ENCODE measurements around the gene DNAI7.

The DNAI7 gene

DNA sequence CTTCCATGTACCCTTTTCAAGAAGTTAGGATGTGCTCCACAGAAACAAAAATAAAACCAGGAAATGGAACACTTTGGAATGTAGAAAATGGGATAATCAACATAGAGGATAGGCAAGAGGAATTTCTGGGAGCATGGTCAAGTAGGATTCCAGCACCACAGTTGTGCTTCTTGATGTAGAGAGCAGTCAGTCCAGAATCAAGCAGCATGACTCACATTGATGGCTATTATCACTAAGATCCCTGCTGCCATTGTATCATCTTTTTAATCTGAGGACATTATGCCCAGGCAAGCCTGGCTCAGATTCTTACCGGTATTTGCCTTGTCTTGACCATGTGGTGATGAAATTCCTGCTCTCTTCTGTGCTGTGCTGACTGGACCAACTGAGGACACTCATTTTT, 5.7 kb upstream of the DNAI7 start:
- H3K79me2 ChIP-seq (ENCODE audit: insufficient read depth, low read depth): no peaks in the 10 kb centered on the region; the same call in 1 of the 2 replicates
- no peak overlapping the region for H3K4me2 ChIP-seq
- H3K27me3 ChIP-seq (ENCODE audit: insufficient read depth, low read depth): no peaks in the 10 kb centered on the region
- no peaks in the 10 kb centered on the region for H4K20me1 ChIP-seq (ENCODE audit: insufficient read depth)
- no peak overlapping the region for H3K9ac ChIP-seq
- H3K4me1 ChIP-seq (ENCODE audit: low read depth, poor library complexity, severe bottlenecking): peaks cover 12% of the 10 kb centered on the region
- no peaks in the 10 kb centered on the region for H3K36me3 ChIP-seq (ENCODE audit: insufficient read depth)
- no peak for TF ChIP-seq CTCF (conservative IDR thresholded peaks at IDR 0.05; ENCODE audit: low read depth, low read length)
- H3K4me3 ChIP-seq (IDR thresholded peaks at IDR 0.05; ENCODE audit: insufficient read depth, low read depth, low read length): no peak overlapping the region
- no peak overlapping the region for H2AFZ ChIP-seq (ENCODE audit: low read depth)
- H3K27ac ChIP-seq: no peak overlapping the region

GRCh38 chr12:25197608-25198007, 2.6 kb upstream of the DNAI7 start:
- no peak for TF ChIP-seq CTCF (conservative IDR thresholded peaks at IDR 0.05; ENCODE audit: low read depth, low read length)

DNA sequence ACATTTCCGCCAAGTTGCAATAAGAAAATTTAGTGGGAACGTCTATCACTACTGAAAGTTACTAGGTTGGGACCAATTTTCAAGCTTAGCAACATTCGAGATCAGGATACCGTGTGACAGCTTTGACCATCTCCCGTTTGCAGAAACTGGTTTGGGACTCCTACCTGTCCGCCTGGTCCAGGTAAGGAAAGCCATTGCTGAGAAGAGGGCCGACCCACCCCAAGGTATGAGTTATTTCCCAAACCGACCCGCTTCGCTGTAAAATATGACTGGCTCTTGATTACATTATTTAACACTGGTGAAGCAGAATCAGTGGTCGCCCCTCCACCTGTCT, 271 bp downstream of the DNAI7 start:
- peak overlapping the region; percentile 79; the same call in 1 of the 2 replicates for H3K9ac ChIP-seq
- H4K20me1 ChIP-seq (ENCODE audit: insufficient read depth): no peaks in the 10 kb centered on the region
- no peaks in the 10 kb centered on the region for H3K27me3 ChIP-seq (ENCODE audit: insufficient read depth, low read depth)
- H3K4me2 ChIP-seq: peak overlapping the region; percentile 78
- peaks cover 17% of the 10 kb centered on the region for H3K4me1 ChIP-seq (ENCODE audit: low read depth, poor library complexity, severe bottlenecking)
- peak overlapping the region; percentile 62 for H2AFZ ChIP-seq (ENCODE audit: low read depth)
- H3K27ac ChIP-seq: peak overlapping the region; percentile 87
- H3K36me3 ChIP-seq (ENCODE audit: insufficient read depth): no peaks in the 10 kb centered on the region
- no peak overlapping the region for H3K4me3 ChIP-seq (IDR thresholded peaks at IDR 0.05; ENCODE audit: insufficient read depth, low read depth, low read length)
- no peaks in the 10 kb centered on the region; the same call in 1 of the 2 replicates for H3K79me2 ChIP-seq (ENCODE audit: insufficient read depth, low read depth)
- TF ChIP-seq CTCF (conservative IDR thresholded peaks at IDR 0.05; ENCODE audit: low read depth, low read length): no peak

More at GRCh38 chr12:25197608-25198007, 2.6 kb upstream of the DNAI7 start:
- Histone ChIP-seq H3K27ac (no peak overlapping the region), H3K4me2 (no peak overlapping the region), H3K9ac (no peak overlapping the region), H3K36me3 (ENCODE audit: insufficient read depth) (no peaks in the 10 kb centered on the region), H2AFZ (ENCODE audit: low read depth) (no peak overlapping the region), H3K4me3 (IDR thresholded peaks at IDR 0.05; ENCODE audit: insufficient read depth, low read depth, low read length) (no peak overlapping the region), H3K27me3 (ENCODE audit: insufficient read depth, low read depth) (no peaks in the 10 kb centered on the region), H3K79me2 (ENCODE audit: insufficient read depth, low read depth) (no peaks in the 10 kb centered on the region; the same call in 1 of the 2 replicates), H3K4me1 (ENCODE audit: low read depth, poor library complexity, severe bottlenecking) (peaks cover 17% of the 10 kb centered on the region), H4K20me1 (ENCODE audit: insufficient read depth) (no peaks in the 10 kb centered on the region)

- Histone ChIP-seq H2AFZ (ENCODE audit: low read depth) (0 out of 2 replicates have a peak overlapping the region, but pooled peaks have one; percentile 62), H3K36me3 (ENCODE audit: insufficient read depth) (no peaks in the 10 kb centered on the region), H3K27me3 (ENCODE audit: insufficient read depth, low read depth) (no peaks in the 10 kb centered on the region), H3K27ac (peak overlapping the region; percentile 87), H3K4me2 (peak overlapping the region; percentile 78), H4K20me1 (ENCODE audit: insufficient read depth) (no peaks in the 10 kb centered on the region), H3K4me3 (IDR thresholded peaks at IDR 0.05; ENCODE audit: insufficient read depth, low read depth, low read length) (no peak overlapping the region), H3K9ac (peak overlapping the region; percentile 79; the same call in 1 of the 2 replicates), H3K4me1 (ENCODE audit: low read depth, poor library complexity, severe bottlenecking) (peaks cover 17% of the 10 kb centered on the region), H3K79me2 (ENCODE audit: insufficient read depth, low read depth) (no peaks in the 10 kb centered on the region; the same call in 1 of the 2 replicates)
- TF ChIP-seq CTCF (conservative IDR thresholded peaks at IDR 0.05; ENCODE audit: low read depth, low read length): no peak
Observed at GRCh38 chr12:25194214-25194613, 746 bp downstream of the DNAI7 start.

All from KMS-11 (cell line).